HG02870 (cell line): Measurements from ENCODE around the gene NEGR1.

Experiments used
- ATAC-seq: cut with Tn5 transposase; IDR thresholded peaks from one replicate; pipeline ENCODE4 v1.9.1; 2021; ENCODE audit warnings: mild to moderate bottlenecking, moderate library complexity; ENCODE audit not compliant: unreplicated experiment

NEGR1 gene

GRCh38 chr1:71521655-71522264, 760.6 kb downstream of the NEGR1 start:
- no peak for ATAC-seq

- no peak for ATAC-seq
Observed at GRCh38 chr1:71511505-71511904, 770.8 kb downstream of the NEGR1 start.

GRCh38 chr1:71510725-71511124, 771.6 kb downstream of the NEGR1 start:
- no peak for ATAC-seq

- ATAC-seq, result no peak
Observed at GRCh38 chr1:71509051-71509595, 773.2 kb downstream of the NEGR1 start.

- ATAC-seq, result no peak
Observed at GRCh38 chr1:71502006-71502405, 780.3 kb downstream of the NEGR1 start.

- no peak for ATAC-seq
Observed at GRCh38 chr1:71498542-71498941, 783.8 kb downstream of the NEGR1 start.

GRCh38 chr1:71494163-71494562, 788.2 kb downstream of the NEGR1 start:
- ATAC-seq, result no peak

- ATAC-seq, result no peak
Observed at GRCh38 chr1:71492298-71493041, 789.9 kb downstream of the NEGR1 start.

GRCh38 chr1:71490432-71490831, 791.9 kb downstream of the NEGR1 start:
- ATAC-seq, result no peak

- no peak for ATAC-seq
Observed at GRCh38 chr1:71488555-71489252, 793.6 kb downstream of the NEGR1 start.

- ATAC-seq, result no peak
Observed at GRCh38 chr1:71473331-71473730, 809.0 kb downstream of the NEGR1 start.

- no peak for ATAC-seq
Observed at GRCh38 chr1:71465093-71465492, 817.2 kb downstream of the NEGR1 start.

GRCh38 chr1:71464016-71464415, 818.3 kb downstream of the NEGR1 start:
- no peak for ATAC-seq

- ATAC-seq, result no peak
Observed at GRCh38 chr1:71463144-71463543, 819.2 kb downstream of the NEGR1 start.

- no peak for ATAC-seq
Observed at GRCh38 chr1:71462247-71462646, 820.1 kb downstream of the NEGR1 start.

- no peak for ATAC-seq
Observed at GRCh38 chr1:71461416-71461815, 820.9 kb downstream of the NEGR1 start.

- ATAC-seq, result no peak
Observed at GRCh38 chr1:71448444-71448843, 833.9 kb downstream of the NEGR1 start.

- ATAC-seq, result no peak
Observed at GRCh38 chr1:71438626-71439025, 843.7 kb downstream of the NEGR1 start.

- no peak for ATAC-seq
Observed at GRCh38 chr1:71435951-71436350, 846.4 kb downstream of the NEGR1 start.

- no peak for ATAC-seq
Observed at GRCh38 chr1:71434240-71434639, 848.1 kb downstream of the NEGR1 start.

- ATAC-seq, result no peak
Observed at GRCh38 chr1:71428029-71428428, 854.3 kb downstream of the NEGR1 start.

- no peak for ATAC-seq
Observed at GRCh38 chr1:71427066-71427465, 855.3 kb downstream of the NEGR1 start.
